A673 (cell line): Measurements from ENCODE around the gene GALK1.

Source experiments
- EZH2 ChIP-seq: fragments of 200-600 bp; sonication (generic); IDR thresholded peaks from 2 replicates; pipeline ENCODE4 v1.6.1; 2017; ENCODE audit warnings: borderline replicate concordance, low read depth, mild to moderate bottlenecking, mixed read lengths, antibody characterized with exemption, low read length; ENCODE audit not compliant: poor library complexity, severe bottlenecking
- TF ChIP-seq, protein P1 (sequence below): fragments of 300-800, 200-600 bp; sonication (generic); conservative IDR thresholded peaks from 2 replicates; pipeline ENCODE4 v1.5.1; 2017; ENCODE audit warnings: low read depth, mild to moderate bottlenecking, antibody characterized with exemption, low read length, moderate library complexity, mixed read lengths

DNA sequence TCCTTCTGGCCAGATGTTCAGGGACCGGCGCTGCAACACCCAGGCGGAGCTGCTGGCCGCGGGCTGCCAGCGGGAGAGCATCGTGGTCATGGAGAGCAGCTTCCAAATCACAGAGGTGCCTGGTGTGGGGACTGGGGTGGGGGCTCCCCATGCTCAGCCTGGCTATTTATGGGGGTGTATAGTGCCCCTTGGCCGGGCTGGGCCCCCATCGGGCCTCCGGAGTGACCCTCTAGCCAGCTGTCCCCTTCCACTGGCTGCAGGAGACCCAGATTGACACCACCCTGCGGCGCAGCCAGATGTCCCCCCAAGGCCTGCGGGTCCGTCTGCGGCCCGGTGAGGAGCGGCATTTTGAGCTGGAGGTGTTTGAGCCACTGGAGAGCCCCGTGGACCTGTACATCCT lies 37.6 kb downstream of the GALK1 start:
- TF ChIP-seq, protein P1, sequence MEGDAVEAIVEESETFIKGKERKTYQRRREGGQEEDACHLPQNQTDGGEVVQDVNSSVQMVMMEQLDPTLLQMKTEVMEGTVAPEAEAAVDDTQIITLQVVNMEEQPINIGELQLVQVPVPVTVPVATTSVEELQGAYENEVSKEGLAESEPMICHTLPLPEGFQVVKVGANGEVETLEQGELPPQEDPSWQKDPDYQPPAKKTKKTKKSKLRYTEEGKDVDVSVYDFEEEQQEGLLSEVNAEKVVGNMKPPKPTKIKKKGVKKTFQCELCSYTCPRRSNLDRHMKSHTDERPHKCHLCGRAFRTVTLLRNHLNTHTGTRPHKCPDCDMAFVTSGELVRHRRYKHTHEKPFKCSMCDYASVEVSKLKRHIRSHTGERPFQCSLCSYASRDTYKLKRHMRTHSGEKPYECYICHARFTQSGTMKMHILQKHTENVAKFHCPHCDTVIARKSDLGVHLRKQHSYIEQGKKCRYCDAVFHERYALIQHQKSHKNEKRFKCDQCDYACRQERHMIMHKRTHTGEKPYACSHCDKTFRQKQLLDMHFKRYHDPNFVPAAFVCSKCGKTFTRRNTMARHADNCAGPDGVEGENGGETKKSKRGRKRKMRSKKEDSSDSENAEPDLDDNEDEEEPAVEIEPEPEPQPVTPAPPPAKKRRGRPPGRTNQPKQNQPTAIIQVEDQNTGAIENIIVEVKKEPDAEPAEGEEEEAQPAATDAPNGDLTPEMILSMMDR: no peak
- TF ChIP-seq EZH2: no peak
